Upper lobe of right lung (tissue), 1 donor: Measurements from ENCODE around the gene UGT1A3. TPM values are rescaled to one million over a fixed set of nuclear protein-coding genes. Genes with fewer than 3 reads are reported as not detected.

ENCODE experiments used
- ATAC-seq: fragments of 200-7000 bp; cut with Tn5 transposase; one replicate; pipeline ENCODE4 v1.9.1; 2020; ENCODE audit warnings: mild to moderate bottlenecking, moderate library complexity
- DNase-seq: peaks from one replicate; pipeline ENCODE4 v3.0.0-alpha.2; 2020
- H3K27ac ChIP-seq: fragments of 200-600 bp; one replicate; pipeline ENCODE4 v1.8.0; 2022
- H3K27me3 ChIP-seq: fragments of 200-600 bp; one replicate; pipeline ENCODE4 v1.8.0; 2022; ENCODE audit warnings: mild to moderate bottlenecking
- H3K36me3 ChIP-seq: fragments of 200-600 bp; one replicate; pipeline ENCODE4 v1.8.0; 2022
- H3K4me1 ChIP-seq: fragments of 200-600 bp; one replicate; pipeline ENCODE4 v1.8.0; 2022
- H3K4me3 ChIP-seq: fragments of 200-600 bp; one replicate; pipeline ENCODE4 v1.8.0; 2022; ENCODE audit warnings: mild to moderate bottlenecking
- H3K9me3 ChIP-seq: fragments of 200-600 bp; one replicate; pipeline ENCODE4 v1.8.0; 2022
- intact Hi-C: fragments of 100-400 bp; cut with DNase I; formaldehyde crosslinking; loops from one replicate; pipeline ENCODE4 v1.11.0; 2022
- long read RNA-seq: library from polyadenylated mRNA; unstranded; transcript quantifications from one replicate; pipeline ENCODE4 v2.0.0, GENCODE V29; 2021
- total RNA-seq: library from RNA; stranded (reverse); fragmentation: NEBNext Ultra II Directional; extraction: Animal tissue kit (Norgen Biotek cat#: 25700); gene quantifications from one replicate; pipeline ENCODE4 v1.2.1, GENCODE V29; 2021
- TF ChIP-seq, protein P1 (sequence below): fragments of 200-600 bp; IDR thresholded peaks from one replicate; pipeline ENCODE4 v1.8.0; 2022; ENCODE audit warnings: antibody characterized with exemption
- donor health status: DM: no; HTN: yes; CAD: no; lungs with severe emphysema.

Gene UGT1A3
- not detected for total RNA-seq
- long read RNA-seq = 0 reads

DNA sequence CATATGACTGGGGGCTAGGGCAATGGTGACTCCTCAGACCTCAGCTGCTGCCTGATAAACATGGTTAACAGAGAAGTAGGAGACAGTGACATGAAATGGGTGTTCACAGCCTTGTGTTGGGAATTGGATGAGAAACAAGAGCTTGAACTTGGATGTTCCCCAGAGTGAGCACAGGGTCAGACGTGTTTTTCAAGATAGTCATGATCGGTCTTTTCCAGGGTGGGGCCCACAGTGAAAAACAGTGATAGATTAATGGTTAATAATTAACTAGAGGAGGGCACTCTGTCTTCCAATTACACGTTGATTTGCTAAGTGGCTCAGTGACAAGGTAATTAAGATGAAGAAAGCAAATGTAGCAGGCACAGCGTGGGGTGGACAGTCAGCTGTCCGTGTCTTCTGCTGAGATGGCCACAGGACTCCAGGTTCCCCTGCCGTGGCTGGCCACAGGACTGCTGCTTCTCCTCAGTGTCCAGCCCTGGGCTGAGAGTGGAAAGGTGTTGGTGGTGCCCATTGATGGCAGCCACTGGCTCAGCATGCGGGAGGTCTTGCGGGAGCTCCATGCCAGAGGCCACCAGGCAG is at the start of gene UGT1A3:
TSS of gene UGT1A3 (plus strand) at position 320 of the 579 bp plus-strand sequence. CDS start at position 405, 85 bp downstream.
- intact Hi-C loops = no loop called here
- ATAC-seq = no peak

DNA sequence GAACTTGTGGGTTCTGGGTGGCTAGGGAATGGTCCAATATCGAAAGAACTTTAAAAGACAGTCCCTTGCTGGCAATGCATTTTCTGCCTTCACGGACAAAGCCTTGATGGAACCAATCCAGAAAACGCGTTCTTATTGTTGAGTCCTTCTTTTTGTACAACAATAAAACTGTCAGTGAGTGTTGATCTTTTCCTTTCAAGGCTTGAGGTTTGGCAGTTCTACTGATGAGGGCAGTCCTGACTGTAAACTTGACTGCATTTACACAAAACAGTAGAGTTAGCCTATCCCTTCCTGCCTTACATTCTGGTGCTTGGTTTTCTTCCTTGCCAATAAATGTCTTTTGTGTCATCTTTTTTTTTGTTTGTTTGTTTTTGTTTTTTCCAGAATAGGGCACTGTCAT is 49.6 kb upstream of the UGT1A3 start:
- H3K27ac ChIP-seq = no peak overlapping the region
- intact Hi-C loops = no loop called here
- H3K9me3 ChIP-seq = no peaks in the 10 kb centered on the region
- H3K27me3 ChIP-seq = no peaks in the 10 kb centered on the region
- H3K36me3 ChIP-seq = no peaks in the 10 kb centered on the region
- TF ChIP-seq, protein P1, sequence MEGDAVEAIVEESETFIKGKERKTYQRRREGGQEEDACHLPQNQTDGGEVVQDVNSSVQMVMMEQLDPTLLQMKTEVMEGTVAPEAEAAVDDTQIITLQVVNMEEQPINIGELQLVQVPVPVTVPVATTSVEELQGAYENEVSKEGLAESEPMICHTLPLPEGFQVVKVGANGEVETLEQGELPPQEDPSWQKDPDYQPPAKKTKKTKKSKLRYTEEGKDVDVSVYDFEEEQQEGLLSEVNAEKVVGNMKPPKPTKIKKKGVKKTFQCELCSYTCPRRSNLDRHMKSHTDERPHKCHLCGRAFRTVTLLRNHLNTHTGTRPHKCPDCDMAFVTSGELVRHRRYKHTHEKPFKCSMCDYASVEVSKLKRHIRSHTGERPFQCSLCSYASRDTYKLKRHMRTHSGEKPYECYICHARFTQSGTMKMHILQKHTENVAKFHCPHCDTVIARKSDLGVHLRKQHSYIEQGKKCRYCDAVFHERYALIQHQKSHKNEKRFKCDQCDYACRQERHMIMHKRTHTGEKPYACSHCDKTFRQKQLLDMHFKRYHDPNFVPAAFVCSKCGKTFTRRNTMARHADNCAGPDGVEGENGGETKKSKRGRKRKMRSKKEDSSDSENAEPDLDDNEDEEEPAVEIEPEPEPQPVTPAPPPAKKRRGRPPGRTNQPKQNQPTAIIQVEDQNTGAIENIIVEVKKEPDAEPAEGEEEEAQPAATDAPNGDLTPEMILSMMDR = no peak
- no peak overlapping the region for H3K4me3 ChIP-seq
- no peaks in the 10 kb centered on the region for H3K4me1 ChIP-seq
- no peak for DNase-seq
- ATAC-seq = no peak

More for the DNA sequence above, at the start of gene UGT1A3:
- DNase-seq = no peak
- Histone ChIP-seq H3K27me3 (no peaks in the 10 kb centered on the region), H3K4me1 (no peaks in the 10 kb centered on the region), H3K9me3 (no peaks in the 10 kb centered on the region), H3K4me3 (no peak within 1 kb of the TSS), H3K27ac (no peak within 1 kb of the TSS), H3K36me3 (no peaks in the 10 kb centered on the region)
- TF ChIP-seq, protein P1 = no peak

DNA sequence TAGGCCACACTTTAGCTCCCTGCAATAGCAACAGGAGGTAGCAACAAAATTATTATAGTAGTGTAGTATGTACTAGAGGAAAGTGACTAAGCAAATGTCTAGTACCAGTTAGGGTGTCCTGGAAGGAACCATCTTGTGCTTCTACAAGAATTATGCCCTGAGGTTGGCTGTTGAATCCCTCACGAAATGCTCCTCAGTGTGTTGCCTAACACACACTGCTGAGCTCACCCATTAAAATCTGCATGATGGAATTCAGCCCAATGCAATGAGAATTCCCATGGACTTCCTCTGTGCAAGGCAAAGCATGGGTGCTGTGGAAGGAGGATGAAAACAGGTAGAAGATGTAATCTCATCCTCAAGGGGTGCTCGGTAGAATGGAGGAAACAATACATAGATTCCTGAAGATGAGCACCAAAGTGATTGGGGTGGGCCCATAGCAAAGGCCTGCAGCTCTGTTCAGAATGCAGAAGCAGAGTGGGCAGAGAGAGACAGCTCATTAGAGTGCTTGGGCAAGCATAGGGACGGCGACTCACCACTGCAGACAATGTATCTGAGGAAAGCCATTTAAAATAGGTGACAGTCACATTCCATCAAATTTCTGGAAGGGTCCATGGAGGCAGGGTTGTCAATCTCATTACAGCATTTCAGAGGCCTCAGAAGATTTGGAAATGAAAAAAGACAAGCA is 48.3 kb upstream of the UGT1A3 start:
- H3K36me3 ChIP-seq = no peaks in the 10 kb centered on the region
- no peaks in the 10 kb centered on the region for H3K9me3 ChIP-seq
- H3K4me3 ChIP-seq = no peak overlapping the region
- no peaks in the 10 kb centered on the region for H3K27me3 ChIP-seq
- intact Hi-C loops = no loop called here
- ATAC-seq (no peak), DNase-seq (no peak)
- TF ChIP-seq, protein P1 = no peak
- H3K27ac ChIP-seq = no peak overlapping the region
- H3K4me1 ChIP-seq = no peaks in the 10 kb centered on the region

DNA sequence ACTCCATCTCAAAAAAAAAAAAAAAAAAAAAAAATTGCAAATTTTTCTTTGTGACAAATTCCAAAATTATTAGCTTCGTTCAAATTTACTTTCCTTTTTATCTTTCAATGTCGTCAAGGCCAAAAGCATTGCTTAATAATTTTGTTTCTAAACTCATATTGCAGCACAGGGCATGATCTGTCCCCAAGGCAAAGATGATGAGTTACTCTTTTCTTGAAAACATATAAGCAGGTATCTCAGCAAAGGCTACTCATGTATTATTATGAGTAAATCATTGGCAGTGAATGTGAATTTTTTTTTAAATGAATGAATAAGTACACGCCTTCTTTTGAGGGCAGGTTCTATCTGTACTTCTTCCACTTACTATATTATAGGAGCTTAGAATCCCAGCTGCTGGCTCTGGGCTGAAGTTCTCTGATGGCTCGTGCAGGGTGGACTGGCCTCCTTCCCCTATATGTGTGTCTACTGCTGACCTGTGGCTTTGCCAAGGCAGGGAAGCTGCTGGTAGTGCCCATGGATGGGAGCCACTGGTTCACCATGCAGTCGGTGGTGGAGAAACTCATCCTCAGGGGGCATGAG is 47.2 kb upstream of the UGT1A3 start, which contains the start of gene UGT1A7:
TSS of gene UGT1A7 (plus strand) at position 381 of the 579 bp plus-strand sequence. CDS start at position 418, 37 bp downstream.
- DNase-seq (no peak), ATAC-seq (no peak)
- no peaks in the 10 kb centered on the region for H3K27me3 ChIP-seq
- H3K27ac ChIP-seq = no peak within 1 kb of the TSS
- H3K36me3 ChIP-seq = no peaks in the 10 kb centered on the region
- intact Hi-C loops = no loop called here
- H3K4me1 ChIP-seq = no peaks in the 10 kb centered on the region
- TF ChIP-seq, protein P1 = no peak
- H3K9me3 ChIP-seq = no peaks in the 10 kb centered on the region
- no peak within 1 kb of the TSS for H3K4me3 ChIP-seq

DNA sequence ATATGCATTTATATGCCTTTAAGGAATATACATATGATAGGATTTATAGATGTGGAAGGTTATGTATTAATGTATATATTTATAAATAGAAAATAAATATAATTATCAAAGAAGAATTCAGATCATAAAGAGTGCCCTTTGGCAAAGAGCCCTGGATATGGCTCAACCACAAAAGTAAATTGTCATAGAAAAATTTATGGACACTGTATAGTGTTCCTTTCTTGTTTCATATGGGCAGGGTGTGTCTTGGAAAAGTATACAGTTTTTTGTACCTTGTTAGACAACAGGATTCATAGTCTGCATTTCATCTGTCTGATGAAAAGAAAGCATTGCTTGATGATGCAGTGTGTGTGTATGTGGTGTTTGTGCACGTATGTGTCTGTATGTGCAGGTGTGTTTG is 44.2 kb upstream of the UGT1A3 start:
- intact Hi-C loops = no loop called here
- Histone ChIP-seq H3K36me3 (no peaks in the 10 kb centered on the region), H3K4me1 (no peaks in the 10 kb centered on the region), H3K9me3 (no peaks in the 10 kb centered on the region), H3K27me3 (no peaks in the 10 kb centered on the region), H3K27ac (no peak overlapping the region), H3K4me3 (no peak overlapping the region)
- ATAC-seq = no peak
- TF ChIP-seq, protein P1 = no peak
- DNase-seq = no peak
